RWPE2 (cell line): ENCODE measurements around the gene GDAP2.

ENCODE experiments used
- ATAC-seq: fragments of 200-7000 bp; cut with Tn5 transposase; 3 replicates; pipeline ENCODE4 v1.9.1; 2021; ENCODE audit warnings: low read depth
- DNase-seq: peaks from one replicate; pipeline ENCODE4 v3.0.0-alpha.2; 2020; ENCODE audit warnings: low spot score
- H3K27ac ChIP-seq: fragments of 450-650 bp; 2 replicates; pipeline ENCODE4 v1.5.1; 2017; ENCODE audit warnings: mild to moderate bottlenecking; ENCODE audit not compliant: poor library complexity, severe bottlenecking
- H3K27me3 ChIP-seq: fragments of 250-450 bp; sonication (Bioruptor Pico); 2 replicates; pipeline ENCODE4 v1.5.1; 2021; ENCODE audit warnings: mild to moderate bottlenecking, moderate library complexity; ENCODE audit not compliant: insufficient read depth, poor library complexity, severe bottlenecking
- H3K36me3 ChIP-seq: fragments of 250-450 bp; sonication (Bioruptor Pico); 2 replicates; pipeline ENCODE4 v1.5.1; 2020; ENCODE audit warnings: low read depth, mild to moderate bottlenecking, moderate library complexity
- H3K4me1 ChIP-seq: fragments of 250-450 bp; sonication (Bioruptor Pico); 2 replicates; pipeline ENCODE4 v1.5.1; 2021; ENCODE audit warnings: mild to moderate bottlenecking, moderate library complexity; ENCODE audit not compliant: insufficient read depth, poor library complexity, severe bottlenecking
- H3K4me3 ChIP-seq: fragments of 250-450 bp; sonication (Bioruptor Pico); 2 replicates; pipeline ENCODE4 v1.5.1; 2021; ENCODE audit warnings: mild to moderate bottlenecking, moderate library complexity; ENCODE audit not compliant: severe bottlenecking
- H3K9me3 ChIP-seq: fragments of 250-450 bp; sonication (Bioruptor Pico); 2 replicates; pipeline ENCODE4 v1.5.1; 2021; ENCODE audit warnings: mild to moderate bottlenecking, moderate library complexity; ENCODE audit not compliant: severe bottlenecking
- TF ChIP-seq, protein P1 (sequence below): fragments of 450-650 bp; IDR thresholded peaks from one replicate; pipeline ENCODE4 v1.5.1; 2017; ENCODE audit warnings: mild to moderate bottlenecking, moderate library complexity; ENCODE audit not compliant: poor library complexity, severe bottlenecking

GDAP2 gene

DNA sequence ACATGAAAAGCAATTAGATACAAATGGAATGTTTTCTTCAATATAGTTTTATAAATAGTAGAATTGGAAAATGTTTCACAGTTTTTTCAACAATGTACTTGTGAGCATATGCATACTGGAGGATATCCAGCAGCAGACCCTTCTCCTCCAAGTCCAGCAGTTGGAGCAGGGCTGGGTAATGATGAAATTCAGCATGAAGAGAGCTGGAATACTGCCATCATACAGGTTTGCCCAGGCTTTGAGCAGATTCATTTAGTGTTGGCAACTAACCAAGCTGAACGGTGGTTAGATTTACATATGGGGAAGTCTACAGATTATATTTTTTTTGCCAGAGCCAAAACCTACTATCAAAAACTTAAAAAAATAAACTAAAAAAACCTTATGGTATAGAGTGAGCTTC is 38.5 kb upstream of the GDAP2 start:
- DNase-seq (no peak), ATAC-seq (0 out of 3 replicates have a peak, but pooled peaks have one; percentile 38)
- Histone ChIP-seq H3K4me1 (peaks cover 2% of the 10 kb centered on the region), H3K27ac (no peak overlapping the region), H3K9me3 (no peaks in the 10 kb centered on the region), H3K4me3 (no peak overlapping the region), H3K36me3 (no peaks in the 10 kb centered on the region), H3K27me3 (no peaks in the 10 kb centered on the region)
- TF ChIP-seq, protein P1, sequence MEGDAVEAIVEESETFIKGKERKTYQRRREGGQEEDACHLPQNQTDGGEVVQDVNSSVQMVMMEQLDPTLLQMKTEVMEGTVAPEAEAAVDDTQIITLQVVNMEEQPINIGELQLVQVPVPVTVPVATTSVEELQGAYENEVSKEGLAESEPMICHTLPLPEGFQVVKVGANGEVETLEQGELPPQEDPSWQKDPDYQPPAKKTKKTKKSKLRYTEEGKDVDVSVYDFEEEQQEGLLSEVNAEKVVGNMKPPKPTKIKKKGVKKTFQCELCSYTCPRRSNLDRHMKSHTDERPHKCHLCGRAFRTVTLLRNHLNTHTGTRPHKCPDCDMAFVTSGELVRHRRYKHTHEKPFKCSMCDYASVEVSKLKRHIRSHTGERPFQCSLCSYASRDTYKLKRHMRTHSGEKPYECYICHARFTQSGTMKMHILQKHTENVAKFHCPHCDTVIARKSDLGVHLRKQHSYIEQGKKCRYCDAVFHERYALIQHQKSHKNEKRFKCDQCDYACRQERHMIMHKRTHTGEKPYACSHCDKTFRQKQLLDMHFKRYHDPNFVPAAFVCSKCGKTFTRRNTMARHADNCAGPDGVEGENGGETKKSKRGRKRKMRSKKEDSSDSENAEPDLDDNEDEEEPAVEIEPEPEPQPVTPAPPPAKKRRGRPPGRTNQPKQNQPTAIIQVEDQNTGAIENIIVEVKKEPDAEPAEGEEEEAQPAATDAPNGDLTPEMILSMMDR = no peak

DNA sequence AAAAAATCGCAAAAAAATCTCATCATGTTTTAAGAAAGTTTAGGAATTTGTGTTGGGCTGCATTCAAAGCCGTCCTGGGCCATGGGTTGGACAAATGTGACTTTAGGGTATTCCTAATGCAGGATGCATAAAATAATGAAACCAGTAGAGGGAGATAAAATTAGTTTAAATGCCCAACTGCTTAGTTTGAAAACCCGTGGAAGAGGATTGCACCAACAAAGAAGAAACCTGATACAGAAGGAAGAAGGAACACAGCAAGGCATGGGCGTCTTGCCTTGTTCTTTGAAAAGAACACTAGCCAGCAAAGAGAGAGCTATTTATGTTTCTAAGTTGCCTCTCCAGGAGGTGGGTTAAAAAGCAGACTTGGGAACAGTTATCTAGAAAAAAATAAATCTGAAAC is 38.1 kb upstream of the GDAP2 start:
- ATAC-seq (peak; percentile 59; the same call in 2 of the 3 replicates), DNase-seq (no peak)
- H3K27me3 ChIP-seq = no peaks in the 10 kb centered on the region
- TF ChIP-seq, protein P1 = peak; percentile 39
- H3K4me3 ChIP-seq = no peak overlapping the region
- no peak overlapping the region for H3K27ac ChIP-seq
- H3K9me3 ChIP-seq = no peaks in the 10 kb centered on the region
- no peaks in the 10 kb centered on the region for H3K36me3 ChIP-seq
- H3K4me1 ChIP-seq = peaks cover 2% of the 10 kb centered on the region

DNA sequence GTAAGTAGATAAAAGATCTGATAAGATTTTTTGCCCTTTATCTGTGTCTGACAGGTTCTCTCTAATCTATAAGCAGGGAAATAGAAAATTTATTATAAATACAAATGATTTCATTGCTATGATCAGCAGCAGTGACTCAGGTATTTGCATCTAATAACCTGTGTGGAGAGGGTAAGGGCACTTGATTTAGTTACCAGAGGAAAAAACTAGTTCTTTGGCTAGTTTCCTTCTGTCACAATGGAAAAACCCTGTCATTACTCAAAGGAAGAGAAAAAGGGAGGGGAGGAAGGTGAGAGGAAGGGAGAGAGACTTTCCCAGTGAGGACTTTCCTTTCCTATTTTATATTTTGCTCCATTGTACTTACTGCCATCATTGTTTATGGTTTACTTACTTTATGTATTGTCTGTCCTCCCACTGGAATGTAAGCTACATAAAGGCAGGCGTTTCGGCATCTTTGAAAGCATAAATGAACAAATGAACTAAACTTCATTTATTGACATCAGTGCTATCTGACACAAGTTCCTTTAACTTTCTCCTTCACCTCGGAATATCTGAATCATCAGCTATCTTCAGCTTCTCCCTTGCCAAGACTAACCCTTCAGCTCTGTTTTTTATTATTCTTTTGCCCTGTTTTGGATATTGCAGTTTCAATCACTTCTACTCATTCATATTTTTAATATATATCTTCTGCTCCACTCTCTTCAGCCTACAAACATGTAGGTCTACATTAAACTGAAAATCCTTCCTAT is 35.0 kb upstream of the GDAP2 start:
- Histone ChIP-seq H3K27ac (no peak overlapping the region), H3K36me3 (peaks cover 23% of the 10 kb centered on the region), H3K9me3 (no peaks in the 10 kb centered on the region), H3K4me1 (peaks cover 2% of the 10 kb centered on the region), H3K4me3 (no peak overlapping the region), H3K27me3 (no peaks in the 10 kb centered on the region)
- DNase-seq = no peak
- ATAC-seq = no peak
- TF ChIP-seq, protein P1 = no peak

DNA sequence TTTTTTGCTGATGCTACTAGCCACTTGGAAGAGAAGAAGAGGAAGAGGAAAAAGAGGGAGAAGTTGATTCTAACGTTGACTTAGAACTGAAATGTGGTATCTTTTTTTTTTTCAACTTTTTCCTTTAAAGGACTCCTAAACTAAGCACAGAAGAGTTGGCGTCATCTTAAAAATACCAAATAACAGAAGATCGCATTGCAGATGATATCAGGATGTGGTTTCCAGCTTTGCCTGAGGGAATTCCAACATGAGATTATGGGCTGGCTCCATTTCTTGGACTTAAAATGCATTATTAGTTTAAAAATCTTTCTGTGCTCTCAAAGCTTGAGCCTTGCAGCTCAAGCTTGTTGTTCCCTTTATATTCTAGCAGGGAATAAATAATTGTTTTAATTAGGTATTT is 29.9 kb upstream of the GDAP2 start:
- H3K4me1 ChIP-seq = no peaks in the 10 kb centered on the region
- no peak overlapping the region for H3K4me3 ChIP-seq
- no peak overlapping the region for H3K27ac ChIP-seq
- peaks cover 73% of the 10 kb centered on the region for H3K36me3 ChIP-seq
- H3K9me3 ChIP-seq = no peaks in the 10 kb centered on the region
- no peak for ATAC-seq
- no peak for DNase-seq
- TF ChIP-seq, protein P1 = no peak
- H3K27me3 ChIP-seq = no peaks in the 10 kb centered on the region

DNA sequence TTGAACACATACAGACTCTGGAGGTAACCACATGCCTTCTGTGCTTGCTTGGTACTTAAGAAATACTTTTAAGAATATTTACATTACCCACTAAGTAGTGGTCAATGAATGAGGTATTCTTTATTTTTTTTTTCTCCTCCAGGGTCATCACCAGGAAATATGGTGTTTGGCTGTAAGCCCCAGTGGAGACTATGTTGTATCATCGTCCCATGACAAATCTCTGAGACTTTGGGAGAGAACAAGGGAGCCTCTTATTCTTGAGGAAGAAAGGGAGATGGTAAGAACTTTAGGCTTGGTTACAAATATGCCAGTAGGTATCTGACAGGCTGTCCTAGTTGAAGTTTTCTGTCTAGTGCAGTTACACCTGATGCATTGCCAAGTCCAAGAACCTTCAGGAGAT is 23.0 kb upstream of the GDAP2 start:
- no peaks in the 10 kb centered on the region for H3K4me1 ChIP-seq
- no peak overlapping the region for H3K27ac ChIP-seq
- TF ChIP-seq, protein P1 = no peak
- H3K36me3 ChIP-seq = peaks cover 95% of the 10 kb centered on the region
- no peaks in the 10 kb centered on the region for H3K9me3 ChIP-seq
- H3K4me3 ChIP-seq = no peak overlapping the region
- no peak for DNase-seq
- ATAC-seq = no peak
- no peaks in the 10 kb centered on the region for H3K27me3 ChIP-seq
